ENCODE data around the gene ZNF106. TPM values are rescaled to one million over a fixed set of nuclear protein-coding genes. Genes with fewer than 3 reads are reported as not detected.

ZNF106 gene
- total RNA-seq, 1 experiment from 2014 or later = 58.2 TPM

DNA sequence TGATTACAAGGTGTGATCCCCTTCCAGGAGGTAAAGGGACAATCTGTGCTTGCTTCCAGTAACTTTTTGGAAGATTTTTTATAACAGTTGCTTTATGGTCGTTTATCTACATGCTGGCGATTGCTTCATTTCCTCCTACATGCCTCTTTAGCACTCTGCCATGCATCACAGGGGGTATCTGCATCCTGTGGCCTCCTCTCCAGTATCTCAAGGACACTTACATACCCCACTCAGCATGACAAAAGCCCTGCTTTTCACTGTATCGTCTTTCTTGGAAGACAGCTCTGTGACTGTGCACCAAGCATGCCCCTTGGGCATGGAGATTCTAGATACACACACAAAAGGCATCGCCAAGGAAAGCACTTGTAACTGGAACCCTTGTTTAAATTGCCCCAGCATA, 106.3 kb downstream of the ZNF106 start:
- no peaks in the 10 kb centered on the region for H3K36me3 Mint-ChIP-seq
- DNase-seq (ENCODE audit: low spot score) (peak; percentile 34), ATAC-seq (peak; percentile 55)
- peaks cover under 1% of the 10 kb centered on the region; the same call in 1 of the 2 replicates for H3K9me3 Mint-ChIP-seq
- H3K4me3 Mint-ChIP-seq = no peak overlapping the region
- H3K27me3 Mint-ChIP-seq (ENCODE audit: low read depth) = peaks cover 23% of the 10 kb centered on the region
- CTCF ChIA-PET = interaction anchor here (0.8 to 2.3 kb wide), 60 partner anchors 8 to 412 kb away, joined by 3 to 41 read pairs (median 5); partner anchors contain the start of genes CAPN3, EHD4, GANC and PLA2G4F
- peaks cover 29% of the 10 kb centered on the region for H3K4me1 Mint-ChIP-seq
- peak overlapping the region; percentile 80 for H3K27ac Mint-ChIP-seq
- TF ChIP-seq GRHL2 (CRISPR knock-in tag; IDR thresholded peaks at IDR 0.05; ENCODE audit: insufficient replicate concordance, severe bottlenecking) = no peak
- TF ChIP-seq, protein P1, sequence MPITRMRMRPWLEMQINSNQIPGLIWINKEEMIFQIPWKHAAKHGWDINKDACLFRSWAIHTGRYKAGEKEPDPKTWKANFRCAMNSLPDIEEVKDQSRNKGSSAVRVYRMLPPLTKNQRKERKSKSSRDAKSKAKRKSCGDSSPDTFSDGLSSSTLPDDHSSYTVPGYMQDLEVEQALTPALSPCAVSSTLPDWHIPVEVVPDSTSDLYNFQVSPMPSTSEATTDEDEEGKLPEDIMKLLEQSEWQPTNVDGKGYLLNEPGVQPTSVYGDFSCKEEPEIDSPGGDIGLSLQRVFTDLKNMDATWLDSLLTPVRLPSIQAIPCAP (CRISPR knock-in tag; IDR thresholded peaks at IDR 0.05) = no peak
- no peak for TF ChIP-seq FOXP1 (CRISPR knock-in tag; IDR thresholded peaks at IDR 0.05; ENCODE audit: borderline replicate concordance)
- TF ChIP-seq, protein P2, sequence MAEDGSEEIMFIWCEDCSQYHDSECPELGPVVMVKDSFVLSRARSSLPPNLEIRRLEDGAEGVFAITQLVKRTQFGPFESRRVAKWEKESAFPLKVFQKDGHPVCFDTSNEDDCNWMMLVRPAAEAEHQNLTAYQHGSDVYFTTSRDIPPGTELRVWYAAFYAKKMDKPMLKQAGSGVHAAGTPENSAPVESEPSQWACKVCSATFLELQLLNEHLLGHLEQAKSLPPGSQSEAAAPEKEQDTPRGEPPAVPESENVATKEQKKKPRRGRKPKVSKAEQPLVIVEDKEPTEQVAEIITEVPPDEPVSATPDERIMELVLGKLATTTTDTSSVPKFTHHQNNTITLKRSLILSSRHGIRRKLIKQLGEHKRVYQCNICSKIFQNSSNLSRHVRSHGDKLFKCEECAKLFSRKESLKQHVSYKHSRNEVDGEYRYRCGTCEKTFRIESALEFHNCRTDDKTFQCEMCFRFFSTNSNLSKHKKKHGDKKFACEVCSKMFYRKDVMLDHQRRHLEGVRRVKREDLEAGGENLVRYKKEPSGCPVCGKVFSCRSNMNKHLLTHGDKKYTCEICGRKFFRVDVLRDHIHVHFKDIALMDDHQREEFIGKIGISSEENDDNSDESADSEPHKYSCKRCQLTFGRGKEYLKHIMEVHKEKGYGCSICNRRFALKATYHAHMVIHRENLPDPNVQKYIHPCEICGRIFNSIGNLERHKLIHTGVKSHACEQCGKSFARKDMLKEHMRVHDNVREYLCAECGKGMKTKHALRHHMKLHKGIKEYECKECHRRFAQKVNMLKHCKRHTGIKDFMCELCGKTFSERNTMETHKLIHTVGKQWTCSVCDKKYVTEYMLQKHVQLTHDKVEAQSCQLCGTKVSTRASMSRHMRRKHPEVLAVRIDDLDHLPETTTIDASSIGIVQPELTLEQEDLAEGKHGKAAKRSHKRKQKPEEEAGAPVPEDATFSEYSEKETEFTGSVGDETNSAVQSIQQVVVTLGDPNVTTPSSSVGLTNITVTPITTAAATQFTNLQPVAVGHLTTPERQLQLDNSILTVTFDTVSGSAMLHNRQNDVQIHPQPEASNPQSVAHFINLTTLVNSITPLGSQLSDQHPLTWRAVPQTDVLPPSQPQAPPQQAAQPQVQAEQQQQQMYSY (CRISPR knock-in tag; IDR thresholded peaks at IDR 0.05) = no peak
- TF ChIP-seq ZNF232 (CRISPR knock-in tag; IDR thresholded peaks at IDR 0.05) = no peak
- no peak for TF ChIP-seq CBFB (CRISPR knock-in tag; IDR thresholded peaks at IDR 0.05; ENCODE audit: low read depth)
- TF ChIP-seq NR3C1 (CRISPR knock-in tag; conservative IDR thresholded peaks at IDR 0.05; ENCODE audit: low read depth) = no peak
- POLR2A ChIA-PET = interaction anchor here (0.7 to 1.2 kb wide), 3 partner anchors 111 to 246 kb away, joined by 3 to 7 read pairs (median 3); partner anchors contain the start of genes GANC, SNAP23 and TMEM87A

DNA sequence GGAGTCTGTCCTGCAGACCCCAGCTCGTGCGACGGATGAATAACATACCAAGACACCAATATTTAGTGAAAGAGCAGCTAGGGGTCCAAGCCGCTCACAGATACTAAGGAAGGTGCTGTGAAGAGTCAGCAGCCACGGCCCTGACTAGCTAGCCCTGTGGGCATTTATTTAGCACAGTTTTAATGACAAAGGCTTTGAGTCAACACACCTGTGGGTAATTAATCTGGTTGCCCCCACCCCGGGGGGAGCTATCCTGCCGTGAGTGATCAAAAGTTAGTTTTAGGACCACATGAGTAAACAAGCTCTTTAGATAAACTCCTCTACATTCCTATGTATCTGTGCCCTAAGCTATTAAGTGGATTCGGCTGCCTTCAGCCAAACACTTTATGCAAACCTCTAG, 112.9 kb downstream of the ZNF106 start:
- CTCF ChIA-PET = no interaction called here
- Mint-ChIP-seq H3K9me3 (peaks cover 29% of the 10 kb centered on the region), H3K27ac (no peak overlapping the region), H3K4me3 (no peak overlapping the region), H3K36me3 (peaks cover 28% of the 10 kb centered on the region), H3K4me1 (peaks cover 2% of the 10 kb centered on the region; the same call in 1 of the 2 replicates), H3K27me3 (ENCODE audit: low read depth) (peaks cover 79% of the 10 kb centered on the region)
- TF ChIP-seq SP1 (CRISPR knock-in tag; conservative IDR thresholded peaks at IDR 0.05) (no peak), TCF7 (CRISPR knock-in tag; IDR thresholded peaks at IDR 0.05; ENCODE audit: low read depth) (no peak), ELF4 (CRISPR knock-in tag; IDR thresholded peaks at IDR 0.05; ENCODE audit: low read depth) (no peak), ZNF219 (CRISPR knock-in tag; IDR thresholded peaks at IDR 0.05; ENCODE audit: borderline replicate concordance) (no peak), CREM (CRISPR knock-in tag; IDR thresholded peaks at IDR 0.05) (no peak), ZNF671 (CRISPR knock-in tag; IDR thresholded peaks at IDR 0.05) (no peak), ZNF138 (CRISPR knock-in tag; conservative IDR thresholded peaks at IDR 0.05) (no peak)
- TF ChIP-seq, protein P3, sequence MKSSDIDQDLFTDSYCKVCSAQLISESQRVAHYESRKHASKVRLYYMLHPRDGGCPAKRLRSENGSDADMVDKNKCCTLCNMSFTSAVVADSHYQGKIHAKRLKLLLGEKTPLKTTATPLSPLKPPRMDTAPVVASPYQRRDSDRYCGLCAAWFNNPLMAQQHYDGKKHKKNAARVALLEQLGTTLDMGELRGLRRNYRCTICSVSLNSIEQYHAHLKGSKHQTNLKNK (CRISPR knock-in tag; IDR thresholded peaks at IDR 0.05) = no peak
- TF ChIP-seq, protein P4, sequence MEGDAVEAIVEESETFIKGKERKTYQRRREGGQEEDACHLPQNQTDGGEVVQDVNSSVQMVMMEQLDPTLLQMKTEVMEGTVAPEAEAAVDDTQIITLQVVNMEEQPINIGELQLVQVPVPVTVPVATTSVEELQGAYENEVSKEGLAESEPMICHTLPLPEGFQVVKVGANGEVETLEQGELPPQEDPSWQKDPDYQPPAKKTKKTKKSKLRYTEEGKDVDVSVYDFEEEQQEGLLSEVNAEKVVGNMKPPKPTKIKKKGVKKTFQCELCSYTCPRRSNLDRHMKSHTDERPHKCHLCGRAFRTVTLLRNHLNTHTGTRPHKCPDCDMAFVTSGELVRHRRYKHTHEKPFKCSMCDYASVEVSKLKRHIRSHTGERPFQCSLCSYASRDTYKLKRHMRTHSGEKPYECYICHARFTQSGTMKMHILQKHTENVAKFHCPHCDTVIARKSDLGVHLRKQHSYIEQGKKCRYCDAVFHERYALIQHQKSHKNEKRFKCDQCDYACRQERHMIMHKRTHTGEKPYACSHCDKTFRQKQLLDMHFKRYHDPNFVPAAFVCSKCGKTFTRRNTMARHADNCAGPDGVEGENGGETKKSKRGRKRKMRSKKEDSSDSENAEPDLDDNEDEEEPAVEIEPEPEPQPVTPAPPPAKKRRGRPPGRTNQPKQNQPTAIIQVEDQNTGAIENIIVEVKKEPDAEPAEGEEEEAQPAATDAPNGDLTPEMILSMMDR (IDR thresholded peaks at IDR 0.05) = no peak
- TF ChIP-seq, protein P5, sequence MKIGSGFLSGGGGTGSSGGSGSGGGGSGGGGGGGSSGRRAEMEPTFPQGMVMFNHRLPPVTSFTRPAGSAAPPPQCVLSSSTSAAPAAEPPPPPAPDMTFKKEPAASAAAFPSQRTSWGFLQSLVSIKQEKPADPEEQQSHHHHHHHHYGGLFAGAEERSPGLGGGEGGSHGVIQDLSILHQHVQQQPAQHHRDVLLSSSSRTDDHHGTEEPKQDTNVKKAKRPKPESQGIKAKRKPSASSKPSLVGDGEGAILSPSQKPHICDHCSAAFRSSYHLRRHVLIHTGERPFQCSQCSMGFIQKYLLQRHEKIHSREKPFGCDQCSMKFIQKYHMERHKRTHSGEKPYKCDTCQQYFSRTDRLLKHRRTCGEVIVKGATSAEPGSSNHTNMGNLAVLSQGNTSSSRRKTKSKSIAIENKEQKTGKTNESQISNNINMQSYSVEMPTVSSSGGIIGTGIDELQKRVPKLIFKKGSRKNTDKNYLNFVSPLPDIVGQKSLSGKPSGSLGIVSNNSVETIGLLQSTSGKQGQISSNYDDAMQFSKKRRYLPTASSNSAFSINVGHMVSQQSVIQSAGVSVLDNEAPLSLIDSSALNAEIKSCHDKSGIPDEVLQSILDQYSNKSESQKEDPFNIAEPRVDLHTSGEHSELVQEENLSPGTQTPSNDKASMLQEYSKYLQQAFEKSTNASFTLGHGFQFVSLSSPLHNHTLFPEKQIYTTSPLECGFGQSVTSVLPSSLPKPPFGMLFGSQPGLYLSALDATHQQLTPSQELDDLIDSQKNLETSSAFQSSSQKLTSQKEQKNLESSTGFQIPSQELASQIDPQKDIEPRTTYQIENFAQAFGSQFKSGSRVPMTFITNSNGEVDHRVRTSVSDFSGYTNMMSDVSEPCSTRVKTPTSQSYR (CRISPR knock-in tag; IDR thresholded peaks at IDR 0.05) = no peak
- ATAC-seq (no peak), DNase-seq (ENCODE audit: low spot score) (no peak)
- POLR2A ChIA-PET = no interaction called here
